ENCODE measurements around the gene SYT13.

The SYT13 gene

GRCh38 chr11:45285930-45286632 lies at the start of gene SYT13:
SYT13 (minus strand) TSS chr11:45286341; CDS start chr11:45286207, 134 bp downstream.
- no peak for DNase-seq

GRCh38 chr11:45335434-45335833 lies 49.3 kb upstream of the SYT13 start:
- DNase-seq, result no peak

GRCh38 chr11:45334836-45335235 lies 48.7 kb upstream of the SYT13 start:
- DNase-seq, result no peak

GRCh38 chr11:45334410-45334809 lies 48.3 kb upstream of the SYT13 start:
- no peak for DNase-seq

- DNase-seq, result no peak
Observed at GRCh38 chr11:45333001-45333971, 47.1 kb upstream of the SYT13 start.

GRCh38 chr11:45332276-45332934 lies 46.3 kb upstream of the SYT13 start:
- no peak for DNase-seq

- DNase-seq, result no peak
Observed at GRCh38 chr11:45331839-45332238, 45.7 kb upstream of the SYT13 start.

- DNase-seq, result no peak
Observed at GRCh38 chr11:45328726-45329125, 42.6 kb upstream of the SYT13 start.

GRCh38 chr11:45324459-45324858 lies 38.3 kb upstream of the SYT13 start:
- DNase-seq, result no peak

GRCh38 chr11:45323601-45324249 lies 37.6 kb upstream of the SYT13 start:
- no peak for DNase-seq

- no peak for DNase-seq
Observed at GRCh38 chr11:45322891-45323600, 36.9 kb upstream of the SYT13 start.

- DNase-seq, result no peak
Observed at GRCh38 chr11:45322111-45322705, 36.1 kb upstream of the SYT13 start.

GRCh38 chr11:45321669-45322068 lies 35.5 kb upstream of the SYT13 start:
- no peak for DNase-seq

GRCh38 chr11:45321031-45321595 lies 35.0 kb upstream of the SYT13 start:
- DNase-seq, result no peak

GRCh38 chr11:45320371-45320770 lies 34.2 kb upstream of the SYT13 start:
- DNase-seq, result no peak

GRCh38 chr11:45319077-45319476 lies 32.9 kb upstream of the SYT13 start:
- DNase-seq, result no peak

- DNase-seq, result no peak
Observed at GRCh38 chr11:45318516-45318915, 32.4 kb upstream of the SYT13 start.

- no peak for DNase-seq
Observed at GRCh38 chr11:45316258-45316657, 30.1 kb upstream of the SYT13 start.

- no peak for DNase-seq
Observed at GRCh38 chr11:45314900-45315299, 28.8 kb upstream of the SYT13 start.

GRCh38 chr11:45313171-45313865 lies 27.2 kb upstream of the SYT13 start:
- no peak for DNase-seq
